Peyer's patch (tissue), 4 donors: ENCODE measurements around the gene LRRC72. TPM values are rescaled to one million over a fixed set of nuclear protein-coding genes. Genes with fewer than 3 reads are reported as not detected.

Experiments used
- DNase-seq, 3 donors: peaks; one replicate each; pipeline ENCODE4 v3.0.0-alpha.2; 2017 to 2019
- H3K27ac ChIP-seq, 4 donors: fragments of 200-600 bp; sonication (generic); one replicate each; pipeline ENCODE4 v1.5.1; 2016 to 2019
- H3K27me3 ChIP-seq, 2 donors: fragments of 200-600 bp; sonication (generic); one replicate each; pipeline ENCODE4 v1.5.1; 2019
- H3K36me3 ChIP-seq, 3 donors: fragments of 200-600 bp; sonication (generic); one replicate each; pipeline ENCODE4 v1.5.1; 2016 to 2019
- H3K4me1 ChIP-seq, 4 donors: fragments of 200-600 bp; sonication (generic); one replicate each; pipeline ENCODE4 v1.5.1; 2016 to 2019
- H3K4me3 ChIP-seq, 4 donors: fragments of 200-600 bp; sonication (generic); 1 replicate in 3 of 4; 2 replicates in 1 of 4; pipeline ENCODE4 v1.5.1; 2016 to 2019; ENCODE audit warnings: mild to moderate bottlenecking in 1 of 4
- H3K9me3 ChIP-seq, 4 donors: fragments of 200-600 bp; sonication (generic); one replicate each; pipeline ENCODE4 v1.5.1; 2016 to 2019; ENCODE audit warnings: mild to moderate bottlenecking in 1 of 4
- CTCF ChIP-seq, 6 experiments: fragments of 450-650 bp in 4 of 6; fragments of 200-600 bp in 2 of 6; sonication (generic) in 1 of 6; IDR thresholded peaks; one replicate each; pipeline ENCODE4 v1.5.1; 2017 to 2019; ENCODE audit warnings: antibody characterized with exemption in 6 of 6, mild to moderate bottlenecking in 3 of 6, moderate library complexity in 1 of 6
- POLR2A ChIP-seq, 2 donors: fragments of 450-650 bp; IDR thresholded peaks; one replicate each; pipeline ENCODE4 v1.5.1; 2017; ENCODE audit warnings: antibody characterized with exemption in 2 of 2, mild to moderate bottlenecking in 2 of 2, moderate library complexity in 2 of 2
- total RNA-seq, 4 donors: library from RNA; depleted of rRNA; stranded (reverse); fragments of >200 nt; gene quantifications; one replicate each; pipeline ENCODE4 v1.1.0, GENCODE V29; 2016

The LRRC72 gene
- total RNA-seq, 4 donors from 2014 or later: not detected

GRCh38 chr7:16581286-16581685 is 54.7 kb downstream of the LRRC72 start:
- Histone ChIP-seq H3K4me1 (no peaks in the 10 kb centered on the region), H3K9me3 (no peaks in the 10 kb centered on the region), H3K4me3 (no peak overlapping the region), H3K36me3 (no peaks in the 10 kb centered on the region), H3K27ac (no peak overlapping the region), H3K27me3 (no peaks in the 10 kb centered on the region)
- no peak for TF ChIP-seq CTCF (IDR thresholded peaks at IDR 0.05)
- TF ChIP-seq POLR2A (IDR thresholded peaks at IDR 0.05): no peak
- DNase-seq: no peak

- H3K36me3 ChIP-seq: no peaks in the 10 kb centered on the region
Observed at GRCh38 chr7:16583834-16584233, 57.2 kb downstream of the LRRC72 start.

GRCh38 chr7:16585540-16585939 is 58.9 kb downstream of the LRRC72 start:
- Histone ChIP-seq H3K27ac (no peak overlapping the region), H3K4me3 (no peak overlapping the region), H3K36me3 (no peaks in the 10 kb centered on the region), H3K27me3 (no peaks in the 10 kb centered on the region), H3K9me3 (no peaks in the 10 kb centered on the region), H3K4me1 (no peaks in the 10 kb centered on the region)
- DNase-seq: no peak
- TF ChIP-seq CTCF (IDR thresholded peaks at IDR 0.05) (no peak), POLR2A (IDR thresholded peaks at IDR 0.05) (no peak)

More at GRCh38 chr7:16583834-16584233, 57.2 kb downstream of the LRRC72 start:
- Histone ChIP-seq H3K4me1 (no peaks in the 10 kb centered on the region), H3K4me3 (no peak overlapping the region), H3K9me3 (no peaks in the 10 kb centered on the region), H3K27ac (no peak overlapping the region), H3K27me3 (no peaks in the 10 kb centered on the region)
- no peak for DNase-seq
- TF ChIP-seq CTCF (IDR thresholded peaks at IDR 0.05): no peak
- TF ChIP-seq POLR2A (IDR thresholded peaks at IDR 0.05): no peak

GRCh38 chr7:16586081-16586874 is 59.7 kb downstream of the LRRC72 start:
- H3K27ac ChIP-seq: no peak overlapping the region
- H3K9me3 ChIP-seq: no peaks in the 10 kb centered on the region
- H3K27me3 ChIP-seq: no peaks in the 10 kb centered on the region
- no peaks in the 10 kb centered on the region for H3K36me3 ChIP-seq
- H3K4me1 ChIP-seq: no peaks in the 10 kb centered on the region
- DNase-seq: no peak
- TF ChIP-seq CTCF (IDR thresholded peaks at IDR 0.05) (no peak), POLR2A (IDR thresholded peaks at IDR 0.05) (no peak)
- no peak overlapping the region for H3K4me3 ChIP-seq

GRCh38 chr7:16587129-16587528 is 60.5 kb downstream of the LRRC72 start:
- no peak overlapping the region for H3K4me3 ChIP-seq
- H3K27me3 ChIP-seq: no peaks in the 10 kb centered on the region
- no peaks in the 10 kb centered on the region for H3K9me3 ChIP-seq
- no peak overlapping the region for H3K27ac ChIP-seq
- no peaks in the 10 kb centered on the region for H3K36me3 ChIP-seq
- no peak for DNase-seq
- TF ChIP-seq CTCF (IDR thresholded peaks at IDR 0.05): no peak
- no peak for TF ChIP-seq POLR2A (IDR thresholded peaks at IDR 0.05)
- no peaks in the 10 kb centered on the region for H3K4me1 ChIP-seq
